Measurements from ENCODE around the gene KDM2A.
"Not testable (repeated sequence)": the region's sequence is repeated elsewhere in the genome, so short reads cannot be mapped to it uniquely, and the experiment has no call there.

KDM2A gene

GRCh38 chr11:67168911-67169310 is 49.8 kb downstream of the KDM2A start:
- not testable (repeated sequence) for DNase-seq (ENCODE audit: low spot score)

- DNase-seq (ENCODE audit: low spot score): no peak
Observed at GRCh38 chr11:67174311-67174710, 55.2 kb downstream of the KDM2A start.

GRCh38 chr11:67177399-67178281 is 58.6 kb downstream of the KDM2A start:
- DNase-seq (ENCODE audit: low spot score): peak; percentile 64

- no peak for DNase-seq (ENCODE audit: low spot score)
Observed at GRCh38 chr11:67178421-67178820, 59.4 kb downstream of the KDM2A start.

- DNase-seq (ENCODE audit: low spot score): no peak
Observed at GRCh38 chr11:67178878-67179277, 59.8 kb downstream of the KDM2A start.

- DNase-seq (ENCODE audit: low spot score): no peak
Observed at GRCh38 chr11:67179892-67180490, 60.9 kb downstream of the KDM2A start.

GRCh38 chr11:67194096-67194495 is 75.0 kb downstream of the KDM2A start:
- DNase-seq (ENCODE audit: low spot score): no peak

GRCh38 chr11:67195971-67196456 is 77.0 kb downstream of the KDM2A start:
- no peak for DNase-seq (ENCODE audit: low spot score)

- DNase-seq (ENCODE audit: low spot score): no peak
Observed at GRCh38 chr11:67197606-67198005, 78.5 kb downstream of the KDM2A start.

- not testable (repeated sequence) for DNase-seq (ENCODE audit: low spot score)
Observed at GRCh38 chr11:67198781-67199180, 79.7 kb downstream of the KDM2A start.

- DNase-seq (ENCODE audit: low spot score): no peak
Observed at GRCh38 chr11:67199751-67200150, 80.7 kb downstream of the KDM2A start.

- DNase-seq (ENCODE audit: low spot score): no peak
Observed at GRCh38 chr11:67202028-67202427, 83.0 kb downstream of the KDM2A start.

GRCh38 chr11:67204822-67205221 is 85.8 kb downstream of the KDM2A start:
- no peak for DNase-seq (ENCODE audit: low spot score)

GRCh38 chr11:67209222-67209621 is 90.2 kb downstream of the KDM2A start:
- not testable (repeated sequence) for DNase-seq (ENCODE audit: low spot score)

- DNase-seq (ENCODE audit: low spot score): peak; percentile 47
Observed at GRCh38 chr11:67211656-67212436, 92.8 kb downstream of the KDM2A start.

- no peak for DNase-seq (ENCODE audit: low spot score)
Observed at GRCh38 chr11:67213178-67213621, 94.1 kb downstream of the KDM2A start.

- DNase-seq (ENCODE audit: low spot score): no peak
Observed at GRCh38 chr11:67227726-67228125, 108.7 kb downstream of the KDM2A start.

GRCh38 chr11:67230406-67230805 is 111.3 kb downstream of the KDM2A start:
- no peak for DNase-seq (ENCODE audit: low spot score)

GRCh38 chr11:67230886-67231285 is 111.8 kb downstream of the KDM2A start:
- DNase-seq (ENCODE audit: low spot score): no peak

GRCh38 chr11:67233584-67234190 is 114.6 kb downstream of the KDM2A start:
- no peak for DNase-seq (ENCODE audit: low spot score)

GRCh38 chr11:67234571-67234970 is 115.5 kb downstream of the KDM2A start:
- DNase-seq (ENCODE audit: low spot score): not testable (repeated sequence)

GRCh38 chr11:67237574-67237973 is 118.5 kb downstream of the KDM2A start:
- no peak for DNase-seq (ENCODE audit: low spot score)

All from hematopoietic multipotent progenitor cell treated with erythropoietin and hydrocortisone succinate and interleukin-3 and kit ligand, for 15 days (in vitro differentiated cells).